ENCODE data around the gene SNX8.

SNX8 gene

DNA sequence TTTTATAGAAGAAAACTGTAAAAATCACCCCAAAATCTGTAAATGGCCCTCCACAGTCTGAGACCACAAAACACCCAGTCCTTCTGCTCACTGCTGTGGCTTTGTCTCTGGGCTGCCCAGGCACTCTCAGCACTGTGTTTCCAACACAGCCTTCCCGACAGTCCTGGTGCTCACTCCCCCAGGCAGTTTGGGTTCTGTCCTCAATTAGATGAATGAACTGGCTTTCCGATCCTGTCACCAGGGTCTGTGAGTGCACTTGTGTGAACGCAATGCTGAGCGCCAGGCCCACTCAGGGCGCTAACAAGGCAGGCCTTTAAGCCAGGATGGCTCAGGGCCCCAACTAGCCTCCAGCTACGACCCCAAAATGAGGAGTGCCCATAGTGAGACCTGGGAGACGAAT is 84.8 kb downstream of the SNX8 start:
- TF ChIP-seq, protein P1, sequence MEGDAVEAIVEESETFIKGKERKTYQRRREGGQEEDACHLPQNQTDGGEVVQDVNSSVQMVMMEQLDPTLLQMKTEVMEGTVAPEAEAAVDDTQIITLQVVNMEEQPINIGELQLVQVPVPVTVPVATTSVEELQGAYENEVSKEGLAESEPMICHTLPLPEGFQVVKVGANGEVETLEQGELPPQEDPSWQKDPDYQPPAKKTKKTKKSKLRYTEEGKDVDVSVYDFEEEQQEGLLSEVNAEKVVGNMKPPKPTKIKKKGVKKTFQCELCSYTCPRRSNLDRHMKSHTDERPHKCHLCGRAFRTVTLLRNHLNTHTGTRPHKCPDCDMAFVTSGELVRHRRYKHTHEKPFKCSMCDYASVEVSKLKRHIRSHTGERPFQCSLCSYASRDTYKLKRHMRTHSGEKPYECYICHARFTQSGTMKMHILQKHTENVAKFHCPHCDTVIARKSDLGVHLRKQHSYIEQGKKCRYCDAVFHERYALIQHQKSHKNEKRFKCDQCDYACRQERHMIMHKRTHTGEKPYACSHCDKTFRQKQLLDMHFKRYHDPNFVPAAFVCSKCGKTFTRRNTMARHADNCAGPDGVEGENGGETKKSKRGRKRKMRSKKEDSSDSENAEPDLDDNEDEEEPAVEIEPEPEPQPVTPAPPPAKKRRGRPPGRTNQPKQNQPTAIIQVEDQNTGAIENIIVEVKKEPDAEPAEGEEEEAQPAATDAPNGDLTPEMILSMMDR (IDR thresholded peaks at IDR 0.05; ENCODE audit: low read length, missing control alignments), result no peak
- H3K4me3 ChIP-seq (replicated peaks; ENCODE audit: low read depth, low read length), result no peak overlapping the region
- no peak for DNase-seq (ENCODE audit: low read depth)

DNA sequence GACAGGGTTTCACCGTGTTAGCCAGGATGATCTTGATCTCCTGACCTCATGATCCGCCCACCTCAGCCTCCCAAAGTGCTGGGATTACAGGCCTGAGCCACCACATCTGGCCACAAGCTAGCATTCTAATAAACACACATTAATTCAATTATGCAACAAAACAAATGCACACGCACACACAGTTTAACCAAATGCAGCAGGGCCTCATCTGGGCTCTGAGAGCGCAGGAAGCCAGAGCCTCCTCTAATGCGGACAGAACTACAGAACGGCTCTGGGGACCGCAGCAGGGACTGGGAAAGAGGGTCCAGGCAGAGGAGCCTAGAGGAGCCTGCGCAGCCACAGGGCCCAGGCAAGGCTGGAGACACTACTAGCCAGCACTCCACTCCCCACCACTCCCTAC is 85.3 kb downstream of the SNX8 start:
- no peak overlapping the region for H3K4me3 ChIP-seq (replicated peaks; ENCODE audit: low read depth, low read length)
- DNase-seq (ENCODE audit: low read depth), result no peak
- TF ChIP-seq, protein P1 (IDR thresholded peaks at IDR 0.05; ENCODE audit: low read length, missing control alignments), result no peak

DNA sequence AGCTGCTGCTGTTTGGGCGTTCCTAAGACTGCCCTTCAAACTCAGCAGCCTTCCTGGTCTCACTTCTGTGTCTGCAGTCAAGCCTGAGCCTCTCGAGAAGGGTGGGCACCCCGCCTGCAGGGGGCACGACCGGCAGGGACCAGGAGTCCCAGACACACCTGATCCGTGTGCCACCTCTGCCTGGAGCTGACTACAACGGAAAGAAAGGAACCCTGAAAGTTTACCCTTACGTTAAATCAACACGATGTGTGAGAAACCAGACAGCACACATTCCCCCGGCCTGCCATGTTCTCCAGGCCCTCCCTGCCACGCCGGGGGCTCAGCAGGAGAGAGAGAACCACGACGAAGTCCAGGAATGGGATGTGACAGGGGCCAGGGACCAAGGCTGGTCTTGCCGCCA is 86.5 kb downstream of the SNX8 start:
- TF ChIP-seq, protein P1 (IDR thresholded peaks at IDR 0.05; ENCODE audit: low read length, missing control alignments), result no peak
- DNase-seq (ENCODE audit: low read depth), result no peak
- H3K4me3 ChIP-seq (replicated peaks; ENCODE audit: low read depth, low read length), result no peak overlapping the region

DNA sequence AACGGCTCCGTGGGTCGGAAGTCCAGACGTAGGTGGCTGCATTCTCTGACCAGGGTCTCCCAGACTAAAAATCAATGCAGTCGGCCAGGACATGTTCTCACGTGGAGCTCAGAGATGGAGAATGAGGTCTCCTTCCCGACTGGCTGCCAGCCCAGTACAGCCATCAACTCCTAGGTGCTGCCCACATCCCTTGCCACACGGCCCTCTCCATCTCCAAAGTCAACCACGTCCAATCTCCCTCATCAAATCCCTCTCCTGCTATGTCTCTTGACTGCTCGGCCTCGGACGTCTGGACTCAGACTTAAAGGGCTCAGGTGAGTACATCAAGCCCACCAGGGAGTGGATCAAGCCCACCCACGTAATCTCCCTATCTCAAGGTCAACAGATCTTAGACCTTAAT is 88.4 kb downstream of the SNX8 start:
- TF ChIP-seq, protein P1 (IDR thresholded peaks at IDR 0.05; ENCODE audit: low read length, missing control alignments), result no peak
- DNase-seq (ENCODE audit: low read depth), result no peak
- H3K4me3 ChIP-seq (replicated peaks; ENCODE audit: low read depth, low read length), result no peak overlapping the region

DNA sequence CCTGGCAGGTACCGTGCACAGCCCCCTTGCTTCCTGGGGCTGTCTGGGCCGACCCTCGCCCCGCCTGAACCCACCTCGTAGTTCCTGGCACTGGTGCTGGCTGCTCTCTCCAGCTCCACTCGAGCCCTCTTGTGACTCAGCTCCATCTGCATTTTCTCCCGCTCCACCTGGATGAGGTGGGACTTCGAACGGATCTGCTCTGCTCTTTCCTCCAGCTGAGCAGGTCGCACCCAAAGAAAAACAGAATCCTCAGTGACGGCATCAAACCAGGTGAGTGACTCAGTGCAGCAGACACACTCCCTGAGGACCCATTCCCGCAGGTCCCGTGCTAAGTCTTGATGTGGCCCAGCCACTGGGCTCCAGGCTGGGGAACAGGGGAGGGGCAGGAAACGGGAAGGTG is 88.9 kb downstream of the SNX8 start:
- TF ChIP-seq, protein P1 (IDR thresholded peaks at IDR 0.05; ENCODE audit: low read length, missing control alignments), result no peak
- DNase-seq (ENCODE audit: low read depth), result no peak
- H3K4me3 ChIP-seq (replicated peaks; ENCODE audit: low read depth, low read length), result no peak overlapping the region

DNA sequence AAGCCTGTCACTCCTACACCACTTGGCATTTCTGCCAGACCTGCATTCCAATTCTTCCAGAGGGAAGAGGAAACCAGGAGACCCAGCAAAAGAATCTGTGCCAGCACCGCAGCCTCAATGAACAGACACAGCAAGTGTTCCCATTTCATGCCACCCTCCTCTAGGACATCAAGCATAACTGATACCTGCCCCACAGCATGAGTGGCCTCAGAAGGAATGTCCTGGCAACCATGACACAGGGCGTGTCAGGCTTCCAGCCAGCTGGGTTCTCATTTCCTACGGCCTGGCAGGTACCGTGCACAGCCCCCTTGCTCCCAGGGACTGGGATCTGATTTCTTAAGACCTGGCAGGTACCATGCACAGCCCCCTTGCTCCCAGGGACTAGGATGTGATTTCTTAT is 89.3 kb downstream of the SNX8 start:
- DNase-seq (ENCODE audit: low read depth), result no peak
- no peak overlapping the region for H3K4me3 ChIP-seq (replicated peaks; ENCODE audit: low read depth, low read length)
- TF ChIP-seq, protein P1 (IDR thresholded peaks at IDR 0.05; ENCODE audit: low read length, missing control alignments), result no peak

DNA sequence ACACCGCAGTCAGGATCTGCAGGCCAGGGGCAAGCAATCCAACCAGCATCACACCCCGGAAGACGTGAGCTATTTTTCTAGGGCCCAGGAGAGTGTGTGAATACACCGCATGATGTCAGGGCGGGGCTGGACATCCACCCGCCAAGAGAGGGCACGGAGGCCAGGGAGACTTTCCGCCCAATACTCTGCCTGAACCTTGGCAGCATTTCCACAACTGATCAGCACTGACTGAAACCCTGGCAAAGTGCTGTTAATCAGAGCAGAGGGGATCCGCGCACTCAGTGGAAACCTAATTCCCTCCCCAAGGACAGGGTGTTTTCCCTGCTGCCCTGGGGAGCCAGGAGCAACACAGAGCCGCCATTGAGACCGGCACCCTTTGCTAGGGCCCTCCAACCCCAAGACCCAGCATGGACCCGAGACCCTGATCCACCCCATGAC is 89.7 kb downstream of the SNX8 start:
- TF ChIP-seq, protein P1 (IDR thresholded peaks at IDR 0.05; ENCODE audit: low read length, missing control alignments), result no peak
- no peak for DNase-seq (ENCODE audit: low read depth)

More for the DNA sequence above, 89.7 kb downstream of the SNX8 start:
- H3K4me3 ChIP-seq (replicated peaks; ENCODE audit: low read depth, low read length), result no peak overlapping the region

Data from fibroblast of pulmonary artery (primary cell).